Measurements from ENCODE around the gene PAPOLA.

PAPOLA gene

GRCh38 chr14:96586921-96587822 is 85.0 kb downstream of the PAPOLA start (continued):
- TF ChIP-seq, protein P1, sequence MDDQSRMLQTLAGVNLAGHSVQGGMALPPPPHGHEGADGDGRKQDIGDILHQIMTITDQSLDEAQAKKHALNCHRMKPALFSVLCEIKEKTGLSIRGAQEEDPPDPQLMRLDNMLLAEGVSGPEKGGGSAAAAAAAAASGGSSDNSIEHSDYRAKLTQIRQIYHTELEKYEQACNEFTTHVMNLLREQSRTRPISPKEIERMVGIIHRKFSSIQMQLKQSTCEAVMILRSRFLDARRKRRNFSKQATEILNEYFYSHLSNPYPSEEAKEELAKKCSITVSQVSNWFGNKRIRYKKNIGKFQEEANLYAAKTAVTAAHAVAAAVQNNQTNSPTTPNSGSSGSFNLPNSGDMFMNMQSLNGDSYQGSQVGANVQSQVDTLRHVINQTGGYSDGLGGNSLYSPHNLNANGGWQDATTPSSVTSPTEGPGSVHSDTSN (CRISPR knock-in tag; IDR thresholded peaks at IDR 0.05) = no peak
- TF ChIP-seq, protein P2, sequence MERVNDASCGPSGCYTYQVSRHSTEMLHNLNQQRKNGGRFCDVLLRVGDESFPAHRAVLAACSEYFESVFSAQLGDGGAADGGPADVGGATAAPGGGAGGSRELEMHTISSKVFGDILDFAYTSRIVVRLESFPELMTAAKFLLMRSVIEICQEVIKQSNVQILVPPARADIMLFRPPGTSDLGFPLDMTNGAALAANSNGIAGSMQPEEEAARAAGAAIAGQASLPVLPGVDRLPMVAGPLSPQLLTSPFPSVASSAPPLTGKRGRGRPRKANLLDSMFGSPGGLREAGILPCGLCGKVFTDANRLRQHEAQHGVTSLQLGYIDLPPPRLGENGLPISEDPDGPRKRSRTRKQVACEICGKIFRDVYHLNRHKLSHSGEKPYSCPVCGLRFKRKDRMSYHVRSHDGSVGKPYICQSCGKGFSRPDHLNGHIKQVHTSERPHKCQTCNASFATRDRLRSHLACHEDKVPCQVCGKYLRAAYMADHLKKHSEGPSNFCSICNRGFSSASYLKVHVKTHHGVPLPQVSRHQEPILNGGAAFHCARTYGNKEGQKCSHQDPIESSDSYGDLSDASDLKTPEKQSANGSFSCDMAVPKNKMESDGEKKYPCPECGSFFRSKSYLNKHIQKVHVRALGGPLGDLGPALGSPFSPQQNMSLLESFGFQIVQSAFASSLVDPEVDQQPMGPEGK (tag by site-specific recombination; IDR thresholded peaks at IDR 0.05) = no peak
- TF ChIP-seq TCF7L2 (IDR thresholded peaks at IDR 0.05; ENCODE audit: borderline replicate concordance, low read depth, low read length) = no peak

GRCh38 chr14:96587823-96588385 is 85.7 kb downstream of the PAPOLA start:
- POLR2A ChIA-PET = no interaction called here
- CTCF ChIA-PET = interaction anchor here (0.6 kb wide), 1 partner anchor 480 kb away, joined by 3 read pairs; no protein-coding TSS in a partner anchor

DNA sequence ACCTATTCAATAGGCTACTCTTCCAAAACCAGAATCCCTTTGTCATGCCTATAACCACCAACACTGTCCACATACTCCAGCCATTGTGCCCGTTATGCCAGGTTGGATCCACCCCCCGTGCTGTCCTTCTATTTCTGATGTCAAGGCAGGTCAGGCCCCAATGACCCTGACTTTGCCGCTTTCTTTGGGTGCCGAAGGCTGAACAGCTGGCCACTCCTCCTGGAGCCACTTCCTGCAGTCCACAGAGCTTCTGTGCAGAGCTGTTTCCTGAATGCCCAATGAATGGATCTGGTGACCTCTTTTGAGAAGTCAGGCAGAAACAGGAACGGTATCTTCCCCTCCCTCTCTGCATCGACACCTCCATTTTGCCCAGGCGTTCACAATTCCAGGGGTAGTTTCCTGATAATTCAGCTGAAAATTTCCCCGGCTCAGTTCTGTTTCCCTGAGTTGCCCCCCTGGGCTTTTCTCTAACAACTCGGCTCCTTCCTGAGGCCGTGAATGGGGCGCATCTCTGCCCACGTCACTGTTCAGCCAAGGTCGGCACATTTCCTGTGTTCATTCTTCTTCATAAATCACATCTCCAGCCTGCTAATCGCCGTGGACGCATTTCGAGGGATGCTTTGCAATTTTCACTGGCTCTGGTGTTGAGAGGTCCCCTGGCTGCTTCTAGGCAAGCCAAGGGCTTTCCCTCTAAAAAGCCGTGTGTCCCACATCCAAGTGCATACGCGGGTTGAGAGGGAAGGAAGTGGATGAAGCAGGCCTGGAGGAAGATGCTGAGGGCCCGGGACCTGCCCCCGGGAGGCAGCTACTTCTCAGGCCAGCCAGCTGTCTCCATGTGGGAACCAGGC is 86.5 kb downstream of the PAPOLA start:
- POLR2A ChIA-PET = no interaction called here
- no peak overlapping the region for H3K4me3 ChIP-seq (ENCODE audit: low read depth, low read length)
- CTCF ChIA-PET = interaction anchor here (0.5 to 0.6 kb wide), 2 partner anchors 480 to 517 kb away, joined by 3 read pairs; no protein-coding TSS in a partner anchor
- no peaks in the 10 kb centered on the region for H3K36me3 ChIP-seq (ENCODE audit: control insufficient read depth in 2 of 2, insufficient read depth in 1 of 2, low read length in 2 of 2)
- no peaks in the 10 kb centered on the region for H3K9me3 ChIP-seq (ENCODE audit: control insufficient read depth, insufficient read depth, low read depth, low read length)
- H3K4me1 ChIP-seq (ENCODE audit: control insufficient read depth, insufficient read depth, low read length) = no peaks in the 10 kb centered on the region
- no peak overlapping the region for H3K27ac ChIP-seq (ENCODE audit: extremely low read depth, low read depth, low read length)
- no peak for TF ChIP-seq ZNF169 (tag by site-specific recombination; IDR thresholded peaks at IDR 0.05)
- TF ChIP-seq ZNF626 (tag by site-specific recombination; IDR thresholded peaks at IDR 0.05) = no peak
- TF ChIP-seq ZNF10 (tag by site-specific recombination; IDR thresholded peaks at IDR 0.05) = no peak
- no peak for TF ChIP-seq ZNF404 (tag by site-specific recombination; IDR thresholded peaks at IDR 0.05)
- no peak for TF ChIP-seq KLF1 (tag by site-specific recombination; IDR thresholded peaks at IDR 0.05)
- no peak for TF ChIP-seq ZNF571 (tag by site-specific recombination; IDR thresholded peaks at IDR 0.05)
- TF ChIP-seq ZNF155 (tag by site-specific recombination; IDR thresholded peaks at IDR 0.05) = no peak
- TF ChIP-seq, protein P3, sequence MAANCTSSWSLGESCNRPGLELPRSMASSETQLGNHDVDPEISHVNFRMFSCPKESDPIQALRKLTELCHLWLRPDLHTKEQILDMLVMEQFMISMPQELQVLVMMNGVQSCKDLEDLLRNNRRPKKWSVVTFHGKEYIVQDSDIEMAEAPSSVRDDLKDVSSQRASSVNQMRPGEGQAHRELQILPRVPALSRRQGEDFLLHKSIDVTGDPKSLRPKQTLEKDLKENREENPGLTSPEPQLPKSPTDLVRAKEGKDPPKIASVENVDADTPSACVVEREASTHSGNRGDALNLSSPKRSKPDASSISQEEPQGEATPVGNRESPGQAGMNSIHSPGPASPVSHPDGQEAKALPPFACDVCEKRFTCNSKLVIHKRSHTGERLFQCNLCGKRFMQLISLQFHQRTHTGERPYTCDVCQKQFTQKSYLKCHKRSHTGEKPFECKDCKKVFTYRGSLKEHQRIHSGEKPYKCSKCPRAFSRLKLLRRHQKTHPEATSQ (tag by site-specific recombination; IDR thresholded peaks at IDR 0.05) = no peak
- no peak for TF ChIP-seq OVOL3 (tag by site-specific recombination; IDR thresholded peaks at IDR 0.05)
- TF ChIP-seq ZNF398 (tag by site-specific recombination; IDR thresholded peaks at IDR 0.05) = no peak
- no peak for TF ChIP-seq ZNF837 (tag by site-specific recombination; IDR thresholded peaks at IDR 0.05)
- TF ChIP-seq ZNF202 (tag by site-specific recombination; IDR thresholded peaks at IDR 0.05; ENCODE audit: borderline replicate concordance) = no peak
- no peak for TF ChIP-seq AEBP2 (tag by site-specific recombination; IDR thresholded peaks at IDR 0.05; ENCODE audit: borderline replicate concordance)
- TF ChIP-seq ZNF48 (tag by site-specific recombination; IDR thresholded peaks at IDR 0.05) = no peak
- TF ChIP-seq ZNF600 (tag by site-specific recombination; IDR thresholded peaks at IDR 0.05) = no peak
- TF ChIP-seq HOXC10 (CRISPR knock-in tag; IDR thresholded peaks at IDR 0.05) = no peak
- no peak for TF ChIP-seq ZFHX2 (tag by site-specific recombination; conservative IDR thresholded peaks at IDR 0.05)

More at GRCh38 chr14:96587823-96588385, 85.7 kb downstream of the PAPOLA start:
- H3K9me3 ChIP-seq (ENCODE audit: control insufficient read depth, insufficient read depth, low read depth, low read length) = no peaks in the 10 kb centered on the region
- no peak overlapping the region for H3K27ac ChIP-seq (ENCODE audit: extremely low read depth, low read depth, low read length)
- TF ChIP-seq HOXA7 (CRISPR knock-in tag; IDR thresholded peaks at IDR 0.05; ENCODE audit: borderline replicate concordance) (no peak), ZNF394 (tag by site-specific recombination; IDR thresholded peaks at IDR 0.05; ENCODE audit: borderline replicate concordance) (no peak)
- no peaks in the 10 kb centered on the region for H3K36me3 ChIP-seq (ENCODE audit: control insufficient read depth in 2 of 2, insufficient read depth in 1 of 2, low read length in 2 of 2)
- H3K4me3 ChIP-seq (ENCODE audit: low read depth, low read length) = no peak overlapping the region
- no peaks in the 10 kb centered on the region for H3K4me1 ChIP-seq (ENCODE audit: control insufficient read depth, insufficient read depth, low read length)

Measured in HEK293 (cell line).